Tibial nerve (tissue), 4 donors: ENCODE results near the gene DNAJC15. TPM values are rescaled to one million over a fixed set of nuclear protein-coding genes. Genes with fewer than 3 reads are reported as not detected.

Experiments
- DNase-seq, 2 donors: peaks; one replicate each; pipeline ENCODE4 v3.0.0-alpha.2; 2019; ENCODE audit warnings: low spot score in 2 of 2
- H3K27ac ChIP-seq, 4 donors: fragments of 200-600 bp; sonication (generic) in 3 of 4; one replicate each; pipeline ENCODE4 v1.5.1; 2017 to 2019; ENCODE audit warnings: mild to moderate bottlenecking in 1 of 4
- H3K27me3 ChIP-seq, 2 donors: fragments of 200-600 bp; sonication (generic) in 1 of 2; one replicate each; pipeline versions ENCODE4 v1.5.1 to v1.6.0; 2017 to 2019
- H3K36me3 ChIP-seq, 3 donors: fragments of 200-600 bp; sonication (generic); one replicate each; pipeline ENCODE4 v1.5.1; 2018 to 2019
- H3K4me1 ChIP-seq, 4 donors: fragments of 200-600 bp; sonication (generic) in 3 of 4; one replicate each; pipeline ENCODE4 v1.5.1; 2017 to 2019
- H3K4me3 ChIP-seq, 4 donors: fragments of 200-600 bp; sonication (generic) in 3 of 4; one replicate each; pipeline ENCODE4 v1.5.1; 2017 to 2019; ENCODE audit warnings: mild to moderate bottlenecking in 1 of 4, moderate library complexity in 1 of 4
- H3K9me3 ChIP-seq, 4 donors: fragments of 200-600 bp; sonication (generic) in 3 of 4; one replicate each; pipeline ENCODE4 v1.5.1; 2017 to 2019
- EP300 ChIP-seq, 2 donors: sonication (generic); formaldehyde crosslinking; IDR thresholded peaks; one replicate each; pipeline ENCODE4 v1.6.1; 2017; ENCODE audit warnings: antibody characterized with exemption in 2 of 2, mild to moderate bottlenecking in 1 of 2
- POLR2A ChIP-seq, 2 donors: fragments of 450-650 bp; IDR thresholded peaks; one replicate each; pipeline ENCODE4 v1.6.1; 2017; ENCODE audit warnings: antibody characterized with exemption in 2 of 2, mild to moderate bottlenecking in 2 of 2, moderate library complexity in 2 of 2
- WGBS, 2 donors: methylation state at CpG; one replicate each; pipeline ENCODE4 v1.1.5; 2018; 5-methylcytosine and 5-hydroxymethylcytosine counted together
- total RNA-seq, 4 donors: library from RNA; depleted of rRNA; stranded (reverse); fragments of >200 nt; gene quantifications; one replicate each; pipeline ENCODE4 v1.1.0, GENCODE V29; 2016
- TF ChIP-seq, protein P1 (sequence below), 5 experiments: fragments of 200-600 bp in 3 of 5; fragments of 450-650 bp in 2 of 5; sonication (generic) in 3 of 5; IDR thresholded peaks; one replicate each; pipeline ENCODE4 v1.5.1; 2016 to 2019; ENCODE audit warnings: antibody characterized with exemption in 5 of 5, mild to moderate bottlenecking in 3 of 5, moderate library complexity in 2 of 5

The DNAJC15 gene
- total RNA-seq, 4 donors from 2014 or later, result 3.7 to 9.2 (median 5.7) TPM

GRCh38 chr13:43150369-43151207, 127.2 kb downstream of the DNAJC15 start:
- H3K4me1 ChIP-seq, result no peaks in the 10 kb centered on the region
- TF ChIP-seq, protein P1, sequence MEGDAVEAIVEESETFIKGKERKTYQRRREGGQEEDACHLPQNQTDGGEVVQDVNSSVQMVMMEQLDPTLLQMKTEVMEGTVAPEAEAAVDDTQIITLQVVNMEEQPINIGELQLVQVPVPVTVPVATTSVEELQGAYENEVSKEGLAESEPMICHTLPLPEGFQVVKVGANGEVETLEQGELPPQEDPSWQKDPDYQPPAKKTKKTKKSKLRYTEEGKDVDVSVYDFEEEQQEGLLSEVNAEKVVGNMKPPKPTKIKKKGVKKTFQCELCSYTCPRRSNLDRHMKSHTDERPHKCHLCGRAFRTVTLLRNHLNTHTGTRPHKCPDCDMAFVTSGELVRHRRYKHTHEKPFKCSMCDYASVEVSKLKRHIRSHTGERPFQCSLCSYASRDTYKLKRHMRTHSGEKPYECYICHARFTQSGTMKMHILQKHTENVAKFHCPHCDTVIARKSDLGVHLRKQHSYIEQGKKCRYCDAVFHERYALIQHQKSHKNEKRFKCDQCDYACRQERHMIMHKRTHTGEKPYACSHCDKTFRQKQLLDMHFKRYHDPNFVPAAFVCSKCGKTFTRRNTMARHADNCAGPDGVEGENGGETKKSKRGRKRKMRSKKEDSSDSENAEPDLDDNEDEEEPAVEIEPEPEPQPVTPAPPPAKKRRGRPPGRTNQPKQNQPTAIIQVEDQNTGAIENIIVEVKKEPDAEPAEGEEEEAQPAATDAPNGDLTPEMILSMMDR (IDR thresholded peaks at IDR 0.05), result no peak
- TF ChIP-seq POLR2A (IDR thresholded peaks at IDR 0.05) (no peak), EP300 (IDR thresholded peaks at IDR 0.05) (no peak)
- no peaks in the 10 kb centered on the region for H3K36me3 ChIP-seq
- H3K9me3 ChIP-seq, result no peaks in the 10 kb centered on the region
- no peak overlapping the region for H3K4me3 ChIP-seq
- 79 to 84% methylated on average over 7 of the region's 7 CpGs for WGBS, 2 donors
- no peak for DNase-seq
- no peaks in the 10 kb centered on the region for H3K27me3 ChIP-seq
- no peak overlapping the region for H3K27ac ChIP-seq

GRCh38 chr13:43153436-43154090, 130.2 kb downstream of the DNAJC15 start:
- DNase-seq, result no peak
- TF ChIP-seq POLR2A (IDR thresholded peaks at IDR 0.05), result no peak
- TF ChIP-seq EP300 (IDR thresholded peaks at IDR 0.05), result no peak
- no peaks in the 10 kb centered on the region for H3K9me3 ChIP-seq
- no peaks in the 10 kb centered on the region for H3K27me3 ChIP-seq
- no peak overlapping the region for H3K27ac ChIP-seq
- no peak overlapping the region for H3K4me3 ChIP-seq
- no peaks in the 10 kb centered on the region for H3K4me1 ChIP-seq
- whole genome bisulfite sequencing, 2 donors, result 84 to 85% methylated on average over 14 of the region's 14 CpGs
- H3K36me3 ChIP-seq, result no peaks in the 10 kb centered on the region

GRCh38 chr13:43154156-43154651, 130.8 kb downstream of the DNAJC15 start:
- Histone ChIP-seq H3K27ac (no peak overlapping the region), H3K4me3 (no peak overlapping the region), H3K27me3 (no peaks in the 10 kb centered on the region), H3K9me3 (no peaks in the 10 kb centered on the region), H3K36me3 (no peaks in the 10 kb centered on the region), H3K4me1 (no peaks in the 10 kb centered on the region)
- 66 to 73% methylated on average over 5 of the region's 5 CpGs for WGBS, 2 donors
- TF ChIP-seq, protein P1 (IDR thresholded peaks at IDR 0.05), result no peak
- TF ChIP-seq EP300 (IDR thresholded peaks at IDR 0.05), result no peak
- no peak for TF ChIP-seq POLR2A (IDR thresholded peaks at IDR 0.05)
- DNase-seq, result no peak

- 89 to 94% methylated on average over 3 of the region's 3 CpGs for WGBS, 2 donors
- no peak overlapping the region for H3K4me3 ChIP-seq
- no peaks in the 10 kb centered on the region for H3K4me1 ChIP-seq
- no peak for DNase-seq
- no peaks in the 10 kb centered on the region for H3K36me3 ChIP-seq
- no peak for TF ChIP-seq EP300 (IDR thresholded peaks at IDR 0.05)
- TF ChIP-seq, protein P1 (IDR thresholded peaks at IDR 0.05), result no peak
- no peak for TF ChIP-seq POLR2A (IDR thresholded peaks at IDR 0.05)
- H3K27me3 ChIP-seq, result no peaks in the 10 kb centered on the region
- no peaks in the 10 kb centered on the region for H3K9me3 ChIP-seq
- no peak overlapping the region for H3K27ac ChIP-seq
Observed at GRCh38 chr13:43154839-43155238, 131.5 kb downstream of the DNAJC15 start.

DNA sequence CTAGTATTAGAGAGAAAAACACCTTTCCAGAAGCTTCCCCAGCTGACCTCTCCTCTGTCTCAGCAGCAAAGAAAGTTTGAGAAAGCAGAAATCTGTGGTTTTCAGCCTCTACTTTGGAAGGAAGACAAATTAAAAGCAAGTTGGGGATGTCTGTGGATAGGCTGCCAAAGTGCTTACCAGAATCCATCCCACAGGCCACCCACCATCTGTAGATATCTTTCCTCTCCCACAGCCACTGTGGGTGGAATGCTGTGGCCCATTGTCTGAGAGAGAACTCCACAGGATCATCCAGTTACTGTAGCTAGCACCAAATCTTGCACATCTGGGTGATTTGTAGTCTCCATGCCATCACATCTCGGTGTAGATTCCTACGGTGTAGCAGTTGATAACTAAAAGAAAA, 133.5 kb downstream of the DNAJC15 start:
- Histone ChIP-seq H3K9me3 (peaks cover 0 to 6% (median 0%) of the 10 kb centered on the region in 4 donors), H3K36me3 (no peaks in the 10 kb centered on the region), H3K4me3 (no peak overlapping the region), H3K27ac (no peak overlapping the region), H3K4me1 (no peaks in the 10 kb centered on the region), H3K27me3 (no peaks in the 10 kb centered on the region)
- no peak for DNase-seq
- WGBS, 2 donors, result 98 to 100% methylated on average over 2 of the region's 2 CpGs
- TF ChIP-seq, protein P1 (IDR thresholded peaks at IDR 0.05), result no peak
- TF ChIP-seq POLR2A (IDR thresholded peaks at IDR 0.05), result no peak
- no peak for TF ChIP-seq EP300 (IDR thresholded peaks at IDR 0.05)
